KG1 (cell line): ENCODE data around the gene NABP2.
"Not testable (repeated sequence)": the region's sequence is repeated elsewhere in the genome, so short reads cannot be mapped to it uniquely, and the experiment has no call there.

Experiments used
- DNase-seq: peaks from one replicate; lab custom pipeline; 2025; lab: John Stamatoyannopoulos, UW

The NABP2 gene

DNA sequence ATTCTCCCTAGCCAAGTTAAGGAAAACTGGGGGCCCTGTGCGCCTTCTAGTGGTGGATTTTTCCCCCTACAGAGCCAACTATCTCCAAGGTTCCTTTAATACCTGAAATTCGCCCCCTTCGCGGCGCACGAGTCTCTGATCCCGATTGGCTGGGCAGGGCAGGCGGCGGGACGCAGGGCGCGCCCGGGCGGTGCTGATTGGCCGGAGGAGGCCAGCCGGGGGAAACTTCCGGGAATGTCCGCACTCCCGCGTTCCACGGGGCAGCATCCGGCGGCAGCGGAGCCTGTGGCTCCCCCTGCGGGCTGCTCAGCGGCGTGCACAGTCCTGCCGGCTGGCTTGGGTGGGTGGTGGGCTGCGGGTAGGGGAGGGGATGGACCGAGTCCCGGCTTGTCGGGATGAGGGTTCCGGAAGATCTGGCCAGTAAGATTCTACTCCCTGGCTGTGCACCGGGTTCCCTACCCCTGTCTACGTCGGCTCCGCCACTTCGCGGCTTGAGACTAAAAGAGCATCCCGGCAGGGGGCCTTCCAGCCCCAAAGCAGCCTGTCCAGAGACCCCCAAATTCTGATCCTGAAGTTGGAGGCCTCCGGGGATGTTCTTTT is at the start of gene NABP2:
TSS of gene NABP2 (plus strand) at position 241 of the 600 bp plus-strand sequence. CDS start 515 bp downstream, outside the sequence.
- DNase-seq: peak; percentile 41

GRCh38 chr12:56178347-56178746 is 45.8 kb upstream of the NABP2 start:
- no peak for DNase-seq

DNA sequence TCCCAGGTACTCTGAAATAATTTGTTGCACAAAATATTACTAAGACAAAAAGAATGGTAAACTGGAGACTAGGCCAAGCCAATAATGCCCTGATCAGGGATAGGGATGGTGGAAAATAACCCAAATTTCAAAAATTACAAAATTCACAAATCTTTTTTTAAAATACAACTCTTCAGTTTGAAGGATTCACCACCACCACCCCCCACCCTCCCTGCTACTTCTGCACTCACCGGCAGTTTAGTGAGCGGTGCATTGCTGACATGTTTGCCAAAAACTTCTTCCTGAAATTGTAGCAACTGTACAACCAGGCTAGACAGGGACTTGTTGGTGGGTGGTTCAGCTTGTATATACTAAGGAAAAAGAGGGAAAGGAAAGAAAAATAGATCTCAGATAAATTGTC is 37.2 kb upstream of the NABP2 start:
- no peak for DNase-seq

- no peak for DNase-seq
Observed at GRCh38 chr12:56188131-56188777, 35.9 kb upstream of the NABP2 start.

- no peak for DNase-seq
Observed at GRCh38 chr12:56188778-56189098, 35.4 kb upstream of the NABP2 start.

DNA sequence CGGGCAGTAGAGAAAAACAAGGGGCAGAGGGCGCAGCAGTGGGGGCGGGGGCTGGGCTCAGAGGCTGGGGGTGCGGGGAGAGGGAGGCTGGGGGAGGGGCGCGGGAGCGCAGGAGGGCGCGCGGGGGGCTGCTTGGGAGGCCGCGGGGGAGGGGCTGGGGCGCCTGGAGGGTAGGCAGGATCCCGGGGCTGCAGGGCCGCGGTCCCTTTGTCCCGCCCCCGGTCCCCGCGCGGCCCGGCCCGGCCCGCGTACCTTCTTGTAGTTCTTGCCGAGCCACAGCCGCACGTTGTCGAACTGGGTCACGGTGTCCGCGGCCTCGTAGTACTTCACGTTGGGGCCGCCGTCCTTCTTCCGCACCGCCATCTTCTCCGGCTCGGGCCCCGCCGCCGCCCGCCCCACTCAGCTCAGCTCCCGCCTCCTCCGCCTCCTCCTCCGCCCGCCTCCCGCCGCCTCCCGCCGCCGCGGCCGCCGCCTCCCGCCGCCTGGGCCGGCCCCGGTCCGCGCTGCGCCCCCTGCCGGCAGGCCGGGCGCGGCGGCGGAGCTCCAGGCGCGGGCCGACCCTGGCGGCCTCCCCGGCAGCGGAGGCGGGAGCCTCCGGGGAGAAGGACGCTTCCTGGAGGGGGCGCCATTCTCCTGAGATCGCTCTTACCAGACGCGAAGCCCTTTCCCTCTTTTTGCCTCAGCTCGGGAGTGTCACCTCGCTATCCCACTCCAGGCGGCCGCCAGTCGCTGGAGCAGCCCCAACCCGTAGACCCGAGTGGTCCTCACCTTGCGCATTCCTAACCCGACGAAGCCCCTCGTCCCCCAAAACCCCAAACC is 34.8 kb upstream of the NABP2 start, which contains the start of gene SMARCC2:
TSS of gene SMARCC2 (minus strand) at position 385 of the 819 bp plus-strand sequence. CDS start at position 363, 22 bp downstream.
- DNase-seq: peak; percentile 17

DNA sequence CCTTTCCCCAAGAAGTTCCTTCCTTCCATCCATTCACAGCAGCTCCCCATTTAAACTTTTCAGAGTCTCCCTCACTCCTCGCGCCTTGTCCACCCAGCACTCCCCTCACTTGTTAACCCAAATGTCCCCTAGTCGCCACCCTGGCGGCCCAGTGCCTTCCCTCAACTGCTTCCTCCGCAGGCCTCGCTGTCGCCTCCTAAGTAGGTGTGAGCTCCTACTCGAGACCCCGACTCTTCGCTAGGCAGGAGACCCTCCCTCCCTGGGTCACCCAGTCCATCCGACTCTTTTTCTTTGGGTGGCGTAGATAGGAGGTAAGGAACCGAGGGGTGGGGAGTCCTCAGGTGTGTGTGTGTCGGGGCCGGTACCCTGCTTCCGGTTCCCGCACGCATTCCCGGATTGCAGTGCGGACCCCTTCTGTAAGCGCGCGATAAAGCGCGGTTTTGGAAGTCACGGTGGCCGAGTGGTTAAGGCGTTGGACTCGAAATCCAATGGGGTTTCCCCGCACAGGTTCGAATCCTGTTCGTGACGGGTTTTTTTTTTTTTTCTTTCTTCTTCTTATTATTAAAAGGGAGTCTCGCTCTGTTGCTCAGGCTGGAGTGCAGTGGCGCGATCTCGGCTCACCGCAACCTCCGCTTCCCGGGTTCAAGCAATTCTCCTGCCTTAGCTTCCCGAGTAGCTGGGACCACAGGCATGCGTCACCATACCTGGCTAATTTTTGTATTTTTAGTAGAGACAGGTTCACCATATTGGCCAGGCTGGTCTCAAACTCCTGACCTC is 34.0 kb upstream of the NABP2 start:
- DNase-seq: no peak

- DNase-seq: no peak
Observed at GRCh38 chr12:56190695-56191155, 33.4 kb upstream of the NABP2 start.

DNA sequence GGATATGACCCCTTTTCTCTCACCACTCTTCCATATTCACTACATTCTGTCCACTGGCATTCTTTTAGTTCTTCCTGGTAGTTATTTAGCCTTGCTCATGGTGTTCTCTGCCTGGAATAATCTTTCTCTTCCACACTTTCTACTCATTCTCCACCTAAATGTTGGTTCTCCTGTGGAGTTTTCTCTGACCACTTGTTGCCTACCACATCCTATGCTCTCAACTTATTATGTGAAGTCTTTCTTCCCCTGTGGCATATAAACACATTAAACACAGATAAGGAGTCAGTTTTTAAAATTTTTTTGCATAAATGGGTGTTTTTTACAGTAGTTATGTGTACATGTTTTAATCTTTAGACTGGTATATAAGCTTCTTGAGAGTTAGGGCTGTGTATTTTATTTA is 31.6 kb upstream of the NABP2 start:
- DNase-seq: no peak

DNA sequence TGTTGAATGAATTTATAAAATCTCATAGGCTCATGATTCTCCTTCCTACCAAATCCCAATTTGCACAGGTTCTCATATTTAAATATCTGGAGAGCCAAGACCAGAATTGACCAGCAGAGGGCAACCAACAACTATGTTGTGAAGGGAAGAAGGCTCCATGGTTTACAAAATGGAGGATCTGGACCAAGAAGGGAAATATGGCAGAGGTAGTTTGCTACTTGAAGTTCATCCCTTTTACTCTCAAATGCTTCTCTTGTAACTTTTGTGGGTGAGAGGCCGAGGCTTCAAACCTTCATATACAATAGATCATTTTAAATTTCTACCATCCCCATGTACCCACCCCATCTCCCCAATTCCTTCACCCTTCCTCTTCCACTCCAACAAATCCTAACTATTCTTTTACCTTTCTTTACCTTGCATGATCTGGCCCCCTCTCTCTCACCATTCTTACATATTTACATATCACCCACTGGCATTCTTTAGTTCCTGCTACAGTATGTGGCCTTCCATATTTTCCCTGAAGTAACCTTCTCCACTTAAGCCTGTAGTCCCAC is 31.0 kb upstream of the NABP2 start:
- DNase-seq: peak; percentile 31

GRCh38 chr12:56196818-56197550 is 27.2 kb upstream of the NABP2 start:
- not testable (repeated sequence) for DNase-seq

DNA sequence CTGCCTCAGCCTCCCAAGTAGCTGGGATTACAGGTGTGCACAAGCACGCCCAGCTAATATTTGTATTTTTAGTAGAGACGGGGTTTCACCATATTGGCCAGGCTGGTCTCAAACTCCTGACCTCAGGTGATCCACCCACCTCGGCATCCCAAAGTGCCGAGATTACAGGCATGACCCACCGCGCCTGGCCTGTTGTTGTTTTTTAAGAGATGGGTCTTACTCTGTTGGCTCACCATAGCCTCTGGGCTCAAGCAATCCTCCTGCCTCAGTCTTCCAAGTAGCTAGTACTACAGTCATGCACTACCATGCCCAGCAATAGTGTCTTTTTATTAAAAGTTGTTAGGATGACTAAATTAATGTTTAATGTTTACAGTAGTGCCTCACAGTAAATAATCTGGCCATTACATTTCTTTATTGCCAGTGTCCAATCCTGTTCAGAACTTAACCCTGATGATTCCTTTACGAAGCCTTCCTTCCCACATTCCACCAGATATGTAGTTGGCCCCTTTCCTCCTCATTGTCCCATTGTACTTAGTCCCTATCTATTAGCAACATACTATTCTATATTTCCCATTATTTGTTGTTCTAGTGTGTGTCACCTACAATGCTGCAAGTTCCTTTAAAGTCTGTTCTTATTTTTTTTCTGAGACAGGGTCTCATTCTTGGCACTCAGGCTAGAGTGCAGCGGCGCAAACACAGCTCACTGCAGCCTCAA is 26.1 kb upstream of the NABP2 start:
- no peak for DNase-seq

DNA sequence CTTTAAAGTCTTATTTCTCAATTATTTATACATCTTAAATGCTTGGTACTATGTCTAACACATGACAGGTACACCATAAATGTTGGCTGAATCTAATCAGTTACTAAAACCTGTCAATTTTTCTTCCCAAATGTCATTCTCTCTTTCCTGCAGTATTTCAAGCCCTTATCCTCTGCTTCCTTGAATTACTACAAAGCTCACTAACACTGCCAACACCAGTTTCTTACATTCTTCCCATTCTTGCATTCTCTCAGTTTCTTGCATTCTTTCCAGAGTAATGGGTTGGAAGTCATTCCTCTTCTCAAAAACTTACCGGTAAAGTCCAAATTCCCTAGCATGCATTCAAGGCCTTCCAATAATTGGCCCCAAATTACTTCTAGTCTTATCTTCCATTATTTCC is 25.3 kb upstream of the NABP2 start:
- no peak for DNase-seq

- no peak for DNase-seq
Observed at GRCh38 chr12:56202366-56202765, 21.8 kb upstream of the NABP2 start.

DNA sequence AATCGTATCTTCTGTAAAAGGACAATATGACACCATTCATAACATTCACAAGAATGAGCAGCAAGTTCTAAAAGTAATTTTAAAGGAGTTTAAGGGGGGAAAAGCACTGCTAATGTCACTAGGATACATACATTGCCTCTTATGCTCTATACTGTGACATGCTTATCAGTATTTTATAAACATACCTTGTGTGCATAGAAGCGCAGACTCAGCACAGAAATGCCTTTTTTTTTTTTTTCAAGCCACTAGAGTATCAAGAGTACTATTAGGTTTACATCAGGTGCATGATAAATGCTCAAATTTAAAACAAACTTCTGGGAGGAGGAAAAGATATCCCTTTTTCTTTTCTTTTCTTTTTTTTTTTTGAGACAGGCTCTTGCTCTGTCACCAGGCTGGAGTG is 21.3 kb upstream of the NABP2 start:
- no peak for DNase-seq

DNA sequence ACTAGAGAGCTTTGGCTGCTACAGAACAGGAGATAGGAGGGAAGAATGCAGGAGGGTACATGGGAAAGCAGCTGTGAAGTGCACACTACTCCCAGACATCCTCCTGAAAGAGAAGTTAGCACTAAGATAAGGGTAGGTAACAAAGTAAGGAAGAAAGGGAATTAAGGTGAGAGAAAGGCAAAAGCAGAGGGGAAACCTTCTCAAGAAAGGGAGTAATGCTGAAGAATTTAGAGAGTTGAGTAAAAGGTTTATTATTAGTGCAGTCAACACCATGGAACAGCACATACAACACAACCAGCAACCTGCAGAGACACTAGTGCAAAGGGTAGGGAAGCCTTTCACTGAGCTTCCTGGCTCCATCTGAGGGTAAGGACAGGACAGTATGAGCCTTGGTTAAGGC is 19.9 kb upstream of the NABP2 start:
- no peak for DNase-seq

DNA sequence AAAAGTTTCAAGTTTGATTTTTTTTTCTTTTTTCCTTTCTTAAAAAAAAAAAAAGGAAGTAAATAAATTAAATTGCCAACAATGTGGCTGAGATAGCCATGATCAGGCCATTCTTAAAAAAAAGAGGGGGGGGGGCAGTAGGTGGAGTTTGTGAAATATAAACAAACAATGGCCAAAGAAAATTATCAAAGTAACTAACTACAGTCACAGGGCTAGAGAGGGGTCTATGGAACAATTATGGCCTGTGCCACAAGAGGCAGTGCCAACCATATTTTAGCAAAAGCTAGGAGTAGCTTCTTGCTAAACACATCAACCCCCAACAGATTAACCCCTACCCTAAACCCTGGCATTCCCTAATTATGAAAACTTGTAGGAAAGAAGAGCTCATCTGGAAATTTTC is 18.7 kb upstream of the NABP2 start:
- DNase-seq: no peak

GRCh38 chr12:56206452-56207166 is 17.5 kb upstream of the NABP2 start:
- no peak for DNase-seq

DNA sequence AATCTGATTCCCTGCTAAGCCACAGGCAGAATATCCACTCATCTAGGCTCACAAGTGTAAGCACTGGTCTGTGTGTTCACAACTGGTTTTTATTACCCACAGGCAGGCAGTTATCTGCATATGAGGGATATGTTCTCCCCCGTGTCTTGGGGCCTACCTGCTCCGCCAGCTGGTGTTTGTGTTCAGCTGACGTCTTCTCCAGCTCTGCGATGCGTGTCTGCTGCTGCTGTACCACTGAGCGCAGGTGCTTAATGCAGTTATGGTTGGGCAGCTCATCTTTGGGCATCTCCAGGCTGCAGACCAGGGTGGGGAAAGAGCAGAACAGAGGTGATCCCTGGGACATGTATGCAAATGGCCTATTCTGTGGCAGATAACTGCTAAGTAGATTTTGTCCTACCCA is 16.1 kb upstream of the NABP2 start:
- DNase-seq: no peak

DNA sequence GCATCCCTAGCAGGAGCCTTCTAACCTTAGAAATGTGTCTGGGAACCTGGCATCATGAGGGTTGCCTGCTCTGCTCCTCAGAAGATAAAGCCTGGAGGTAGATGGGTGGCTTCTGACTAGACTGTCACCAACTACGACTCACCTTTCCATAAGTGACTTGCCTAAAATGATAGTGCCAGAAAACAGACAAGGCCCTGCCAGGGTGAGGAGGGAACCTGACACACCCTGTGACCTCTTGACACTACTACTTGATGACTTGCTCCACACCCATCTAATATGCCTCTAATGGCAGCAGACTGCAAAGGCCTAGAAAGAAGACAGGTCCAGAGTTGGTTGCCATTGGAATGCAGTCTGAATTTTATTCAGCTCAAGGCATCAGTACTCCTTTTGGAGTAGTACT is 11.8 kb upstream of the NABP2 start:
- no peak for DNase-seq
